GM19043 (cell line): ENCODE measurements around the gene HOMER2.
A peak's percentile ranks its signal among the peaks of the same experiment; 100 is the strongest.

Experiments
- ATAC-seq: cut with Tn5 transposase; IDR thresholded peaks from one replicate; pipeline ENCODE4 v1.9.1; 2021; ENCODE audit warnings: low read depth; ENCODE audit not compliant: unreplicated experiment

HOMER2 gene

DNA sequence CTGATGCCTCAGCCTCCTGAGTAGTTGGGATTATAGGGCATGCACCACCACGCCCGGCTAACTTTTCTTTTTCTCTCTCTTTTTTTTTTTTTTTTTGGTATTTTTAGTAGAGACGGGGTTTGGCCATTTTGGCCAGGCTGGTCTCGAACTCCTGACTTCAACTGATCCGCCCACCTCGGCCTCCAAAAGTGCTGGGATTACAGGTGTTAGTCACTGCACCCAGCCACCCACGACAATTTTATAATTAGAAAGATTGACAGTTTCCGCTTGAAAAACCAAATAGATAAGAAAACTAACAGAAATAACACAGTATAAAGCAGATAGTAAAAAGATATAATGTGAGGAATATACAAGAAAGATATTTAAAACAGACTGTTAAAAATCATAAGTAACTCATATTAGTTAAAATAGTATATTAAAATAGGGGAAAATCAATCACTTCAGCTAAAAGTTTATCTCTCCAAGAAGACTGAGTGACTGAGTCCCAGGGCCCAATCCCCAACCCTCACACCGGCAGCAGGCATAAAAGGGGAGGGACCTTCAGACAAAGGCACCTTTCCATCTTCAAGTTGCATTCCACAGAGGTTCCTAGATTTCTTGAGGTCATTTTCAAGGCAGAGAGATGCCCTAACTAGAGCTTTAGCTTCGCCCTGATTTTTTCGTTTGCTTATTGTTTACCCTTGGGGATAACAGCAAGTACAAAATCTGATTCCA, 144.4 kb downstream of the HOMER2 start:
- ATAC-seq: no peak

DNA sequence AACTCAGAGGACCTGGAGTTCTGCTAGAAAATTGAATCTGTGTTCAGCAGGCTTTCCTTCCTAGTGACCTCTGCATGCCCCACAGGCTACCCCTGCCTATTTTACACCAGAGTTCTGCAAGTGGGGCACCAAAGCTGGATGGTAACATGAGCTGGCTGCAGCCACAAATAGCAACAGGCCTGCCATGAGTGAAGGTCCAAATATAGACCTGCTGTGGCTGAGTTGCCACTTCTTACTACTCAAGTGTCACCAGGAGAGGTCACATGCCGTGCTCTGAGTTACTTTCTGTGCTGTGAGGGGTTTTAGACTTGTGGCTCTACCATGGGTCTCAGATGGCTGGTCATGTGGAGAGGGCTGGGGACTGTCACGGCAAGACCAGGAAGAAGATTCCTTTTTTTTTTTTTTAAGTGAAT, 146.5 kb downstream of the HOMER2 start, which contains the start of gene FSD2:
TSS of gene FSD2 (minus strand) at position 76 of the 413 bp plus-strand sequence. CDS start 18,679 bp downstream, outside the sequence.
- peak; percentile 56 for ATAC-seq

DNA sequence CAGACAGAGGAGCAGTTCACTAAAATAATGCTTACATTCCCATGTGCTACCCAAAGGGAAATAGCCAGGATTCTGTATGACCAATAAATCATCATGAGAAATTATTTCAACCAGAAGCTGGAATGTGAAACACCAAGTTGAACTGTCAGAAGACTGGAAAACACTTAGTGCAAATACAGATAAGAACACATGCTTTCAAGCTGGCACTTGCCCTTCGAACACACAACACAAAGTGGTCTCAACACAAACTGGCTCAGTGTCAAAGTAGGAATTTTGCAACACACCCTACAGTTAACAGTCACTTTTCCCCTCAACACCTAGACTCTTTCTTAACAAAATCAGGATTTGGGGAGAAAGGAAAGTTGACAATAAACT, 148.0 kb downstream of the HOMER2 start:
- no peak for ATAC-seq

DNA sequence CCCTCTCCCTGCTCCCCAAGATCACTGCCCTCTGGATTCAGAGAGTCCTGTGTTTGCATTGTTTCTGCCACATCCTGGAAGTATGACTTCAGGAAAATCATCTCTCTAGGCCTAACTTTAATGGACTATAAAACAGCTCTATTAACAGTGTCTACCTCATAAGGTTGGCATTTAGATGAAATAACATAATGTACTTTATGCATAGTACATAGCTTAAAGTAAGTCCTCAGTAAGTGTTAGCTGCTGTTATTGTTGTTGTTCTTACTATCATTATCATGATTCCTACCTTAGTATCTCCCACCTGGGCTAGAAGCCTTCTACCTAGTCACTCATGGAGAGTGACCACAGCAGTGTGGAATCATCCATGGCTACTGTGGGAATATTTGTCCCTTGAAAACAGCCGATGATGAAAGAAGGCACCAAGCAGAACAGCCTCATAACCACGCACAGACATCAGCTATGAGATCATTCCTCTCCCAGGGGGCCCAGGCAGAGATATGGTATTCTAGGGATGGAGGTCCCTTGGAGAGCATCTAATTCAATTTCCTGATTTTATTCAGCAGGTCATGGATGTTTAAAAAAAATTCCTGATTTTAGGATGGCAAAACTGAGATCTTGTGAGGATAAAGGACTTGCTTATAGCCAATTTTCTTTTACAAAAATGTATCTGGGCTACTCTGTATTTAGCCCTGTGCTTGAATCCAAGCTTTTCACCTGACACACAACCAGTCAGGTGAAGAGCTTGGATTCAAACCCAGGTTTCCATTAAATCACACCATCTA, 148.5 kb downstream of the HOMER2 start:
- no peak for ATAC-seq

DNA sequence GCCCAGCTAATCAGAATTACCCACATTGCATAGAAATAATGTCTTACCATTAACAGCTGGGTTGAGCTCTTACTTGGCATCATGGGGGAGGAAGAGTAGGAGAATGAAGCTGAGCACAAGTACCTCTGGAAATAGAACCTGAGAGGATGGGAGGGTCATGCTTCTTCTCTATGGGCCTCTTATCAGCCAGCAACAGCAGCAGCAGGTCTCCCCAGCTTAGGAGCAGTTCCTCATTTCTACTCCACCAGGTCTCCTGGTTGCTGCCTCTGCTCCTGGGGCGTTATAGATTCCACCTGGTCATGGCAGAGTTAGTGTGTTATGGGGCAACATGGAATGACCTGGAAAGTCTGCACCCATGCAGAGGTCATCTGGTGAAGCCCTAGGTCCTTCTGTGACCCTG, 150.0 kb downstream of the HOMER2 start:
- no peak for ATAC-seq

DNA sequence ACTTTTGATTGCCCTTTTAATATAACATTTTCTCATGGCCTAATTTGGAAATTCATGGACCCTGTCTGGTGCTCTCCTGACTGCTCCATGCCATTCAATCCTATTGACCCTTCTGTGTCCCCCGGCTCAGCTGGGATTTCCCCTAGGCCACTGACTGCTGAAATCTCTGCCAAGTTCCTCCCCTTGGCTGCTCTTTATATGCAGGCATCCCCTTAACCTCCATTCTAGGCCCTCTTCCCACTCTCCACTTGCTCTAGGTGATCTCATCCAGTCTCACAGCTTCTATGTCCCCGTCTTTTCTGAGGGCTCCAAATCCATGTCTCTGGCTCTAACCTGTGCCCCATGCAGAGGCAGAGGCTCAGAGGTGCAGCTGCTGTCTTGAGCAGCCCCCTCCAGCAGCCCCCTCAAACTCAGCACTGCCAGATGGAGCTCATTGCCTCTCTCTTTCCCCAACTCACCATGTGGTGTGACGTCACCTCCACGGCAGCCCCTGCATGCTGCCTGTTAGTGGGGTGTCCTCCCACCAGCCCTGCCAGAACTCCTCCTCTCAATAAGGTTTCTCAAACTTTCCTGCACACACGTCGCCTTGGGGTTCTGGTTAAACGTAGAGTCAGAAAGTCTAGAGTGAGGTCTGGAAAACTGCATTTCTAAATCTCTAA, 153.2 kb downstream of the HOMER2 start:
- ATAC-seq: no peak
